NT2/D1 (cell line): ENCODE results near the gene PLCB4.

Experiments used
- SUZ12 ChIP-seq: IDR thresholded peaks from 2 replicates; pipeline ENCODE4 v1.6.1; 2011; ENCODE audit not compliant: insufficient read length, insufficient read depth; ENCODE audit errors: extremely low read depth
- YY1 ChIP-seq: IDR thresholded peaks from 2 replicates; pipeline ENCODE4 v1.6.1; 2011; ENCODE audit not compliant: insufficient read length, insufficient read depth

- TF ChIP-seq YY1 (no peak), SUZ12 (no peak)
Measured at GRCh38 chr20:9141921-9142320, 73.0 kb downstream of the PLCB4 start.
